Measurements from ENCODE around the gene CFLAR.

DNA sequence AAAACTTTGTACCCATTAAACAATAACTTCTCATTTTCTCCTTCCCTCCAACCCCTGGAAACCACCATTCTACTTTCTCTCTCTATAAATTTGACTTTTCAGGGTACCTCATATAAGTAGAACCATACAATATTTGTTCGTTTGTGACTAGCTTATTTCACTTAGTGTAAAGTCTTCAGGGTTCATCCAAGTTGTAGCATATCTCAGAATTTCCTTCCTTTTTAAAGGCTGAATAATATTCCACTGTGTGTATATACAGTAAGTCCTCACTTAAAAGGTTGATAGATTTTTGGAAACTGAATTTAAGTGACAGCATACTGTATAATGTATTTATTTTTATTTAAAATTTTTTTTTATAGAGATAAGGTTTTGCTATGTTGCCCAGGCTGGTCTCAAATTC is 80.8 kb downstream of the CFLAR start:
- TF ChIP-seq, protein P1, sequence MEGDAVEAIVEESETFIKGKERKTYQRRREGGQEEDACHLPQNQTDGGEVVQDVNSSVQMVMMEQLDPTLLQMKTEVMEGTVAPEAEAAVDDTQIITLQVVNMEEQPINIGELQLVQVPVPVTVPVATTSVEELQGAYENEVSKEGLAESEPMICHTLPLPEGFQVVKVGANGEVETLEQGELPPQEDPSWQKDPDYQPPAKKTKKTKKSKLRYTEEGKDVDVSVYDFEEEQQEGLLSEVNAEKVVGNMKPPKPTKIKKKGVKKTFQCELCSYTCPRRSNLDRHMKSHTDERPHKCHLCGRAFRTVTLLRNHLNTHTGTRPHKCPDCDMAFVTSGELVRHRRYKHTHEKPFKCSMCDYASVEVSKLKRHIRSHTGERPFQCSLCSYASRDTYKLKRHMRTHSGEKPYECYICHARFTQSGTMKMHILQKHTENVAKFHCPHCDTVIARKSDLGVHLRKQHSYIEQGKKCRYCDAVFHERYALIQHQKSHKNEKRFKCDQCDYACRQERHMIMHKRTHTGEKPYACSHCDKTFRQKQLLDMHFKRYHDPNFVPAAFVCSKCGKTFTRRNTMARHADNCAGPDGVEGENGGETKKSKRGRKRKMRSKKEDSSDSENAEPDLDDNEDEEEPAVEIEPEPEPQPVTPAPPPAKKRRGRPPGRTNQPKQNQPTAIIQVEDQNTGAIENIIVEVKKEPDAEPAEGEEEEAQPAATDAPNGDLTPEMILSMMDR (IDR thresholded peaks at IDR 0.05): no peak
- TF ChIP-seq POLR2A (IDR thresholded peaks at IDR 0.05): no peak
- no peak for TF ChIP-seq POLR2AphosphoS5 (IDR thresholded peaks at IDR 0.05)
